MM.1S (cell line): Measurements from ENCODE around the gene LRRC23.

Experiments
- DNase-seq: peaks from one replicate; pipeline ENCODE4 v3.0.0-alpha.2; 2015
- H2AFZ ChIP-seq: fragments of 300-600 bp; sonication (generic); 2 replicates; pipeline ENCODE4 v1.6.0; 2016; ENCODE audit warnings: antibody characterized with exemption, low read length
- H3F3A ChIP-seq: fragments of 300-600 bp; sonication (generic); 2 replicates; pipeline ENCODE4 v1.6.1; 2016; ENCODE audit warnings: mild to moderate bottlenecking, antibody characterized with exemption, low read length, moderate library complexity, mixed read lengths; ENCODE audit not compliant: insufficient read depth
- H3K27ac ChIP-seq: fragments of 300-600 bp; sonication (generic); 2 replicates; pipeline ENCODE4 v1.5.1; 2016; ENCODE audit warnings: mild to moderate bottlenecking, low read length
- H3K27me3 ChIP-seq: fragments of 300-600 bp; sonication (generic); replicated peaks from 2 replicates; pipeline ENCODE4 v1.6.0; 2016; ENCODE audit warnings: low read length; ENCODE audit not compliant: insufficient read depth
- H3K36me3 ChIP-seq: fragments of 300-600 bp; sonication (generic); replicated peaks from 2 replicates; pipeline ENCODE4 v1.6.1; 2016; ENCODE audit warnings: mild to moderate bottlenecking, low read length, mixed read lengths; ENCODE audit not compliant: insufficient read depth
- H3K4me1 ChIP-seq: fragments of 300-600 bp; sonication (generic); 2 replicates; pipeline ENCODE4 v1.6.1; 2016; ENCODE audit warnings: low read length, mixed read lengths
- H3K4me2 ChIP-seq: fragments of 300-600 bp; sonication (generic); 2 replicates; pipeline ENCODE4 v1.6.0; 2016; ENCODE audit warnings: low read depth, low read length
- H3K4me3 ChIP-seq: fragments of 300-600 bp; sonication (generic); 2 replicates; pipeline ENCODE4 v1.5.1; 2016; ENCODE audit warnings: low read length, mixed read lengths
- H3K79me2 ChIP-seq: fragments of 300-600 bp; sonication (generic); 2 replicates; pipeline ENCODE4 v1.6.1; 2016; ENCODE audit warnings: mixed run types, low read length, mixed read lengths
- H3K9ac ChIP-seq: fragments of 300-600 bp; sonication (generic); 2 replicates; pipeline ENCODE4 v1.6.1; 2016; ENCODE audit warnings: low read length, mixed read lengths
- H3K9me2 ChIP-seq: fragments of 300-600 bp; sonication (generic); replicated peaks from 2 replicates; pipeline ENCODE4 v1.6.1; 2016; ENCODE audit warnings: mild to moderate bottlenecking, low read length, mixed read lengths; ENCODE audit not compliant: insufficient read depth
- H3K9me3 ChIP-seq: fragments of 300-600 bp; sonication (generic); replicated peaks from 2 replicates; pipeline ENCODE4 v1.6.1; 2016; ENCODE audit warnings: mild to moderate bottlenecking, low read length, mixed read lengths; ENCODE audit not compliant: insufficient read depth
- H4K20me1 ChIP-seq: fragments of 300-600 bp; sonication (generic); 2 replicates; pipeline ENCODE4 v1.6.1; 2016; ENCODE audit warnings: mild to moderate bottlenecking, low read length, moderate library complexity, mixed read lengths; ENCODE audit not compliant: insufficient read depth
- EZH2 ChIP-seq: fragments of 300-600 bp; sonication (generic); optimal IDR thresholded peaks from 2 replicates; pipeline ENCODE3; 2017; ENCODE audit warnings: low read depth, mild to moderate bottlenecking, antibody characterized with exemption, low read length, mixed read lengths
- EZH2phosphoT487 ChIP-seq: fragments of 300-600 bp; sonication (generic); IDR thresholded peaks from 2 replicates; pipeline ENCODE4 v1.6.1; 2018; ENCODE audit warnings: antibody characterized with exemption, low read length
- TF ChIP-seq, protein P1 (sequence below): fragments of 300-600 bp; sonication (generic); IDR thresholded peaks from 2 replicates; pipeline ENCODE4 v1.5.1; 2016; ENCODE audit warnings: antibody characterized with exemption, low read length, mixed read lengths

LRRC23 gene

DNA sequence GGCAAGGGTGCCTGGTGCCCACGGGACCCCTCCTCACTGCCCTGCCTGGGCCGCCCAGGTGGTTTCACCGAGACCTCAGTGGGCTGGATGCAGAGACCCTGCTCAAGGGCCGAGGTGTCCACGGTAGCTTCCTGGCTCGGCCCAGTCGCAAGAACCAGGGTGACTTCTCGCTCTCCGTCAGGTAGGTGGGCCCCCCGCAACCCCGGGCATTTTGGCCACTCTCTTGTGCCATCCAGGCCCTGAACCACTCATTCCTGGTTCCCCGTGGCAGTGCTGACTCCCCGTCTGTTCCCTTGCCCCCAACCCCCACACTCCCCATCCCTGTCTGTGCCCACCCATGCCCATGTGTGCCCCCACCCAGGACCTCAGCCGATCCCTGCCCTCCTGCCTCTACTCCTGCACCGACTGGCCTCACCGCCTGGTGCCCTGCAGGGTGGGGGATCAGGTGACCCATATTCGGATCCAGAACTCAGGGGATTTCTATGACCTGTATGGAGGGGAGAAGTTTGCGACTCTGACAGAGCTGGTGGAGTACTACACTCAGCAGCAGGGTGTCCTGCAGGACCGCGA, 47.0 kb downstream of the LRRC23 start:
- Histone ChIP-seq H3K27me3 (no peaks in the 10 kb centered on the region), H3K4me1 (peaks cover 64% of the 10 kb centered on the region), H3K4me2 (peak overlapping the region; percentile 99), H3K79me2 (peaks cover 66% of the 10 kb centered on the region), H3K9me3 (no peaks in the 10 kb centered on the region), H3F3A (peaks cover 52% of the 10 kb centered on the region), H2AFZ (0 out of 2 replicates have a peak overlapping the region, but pooled peaks have one; percentile 21), H3K9me2 (no peaks in the 10 kb centered on the region), H3K9ac (peak overlapping the region; percentile 91), H3K36me3 (no peaks in the 10 kb centered on the region), H3K4me3 (peak overlapping the region; percentile 80), H4K20me1 (no peaks in the 10 kb centered on the region), H3K27ac (peak overlapping the region; percentile 97; the same call in 1 of the 2 replicates)
- DNase-seq, result no peak
- TF ChIP-seq, protein P1, sequence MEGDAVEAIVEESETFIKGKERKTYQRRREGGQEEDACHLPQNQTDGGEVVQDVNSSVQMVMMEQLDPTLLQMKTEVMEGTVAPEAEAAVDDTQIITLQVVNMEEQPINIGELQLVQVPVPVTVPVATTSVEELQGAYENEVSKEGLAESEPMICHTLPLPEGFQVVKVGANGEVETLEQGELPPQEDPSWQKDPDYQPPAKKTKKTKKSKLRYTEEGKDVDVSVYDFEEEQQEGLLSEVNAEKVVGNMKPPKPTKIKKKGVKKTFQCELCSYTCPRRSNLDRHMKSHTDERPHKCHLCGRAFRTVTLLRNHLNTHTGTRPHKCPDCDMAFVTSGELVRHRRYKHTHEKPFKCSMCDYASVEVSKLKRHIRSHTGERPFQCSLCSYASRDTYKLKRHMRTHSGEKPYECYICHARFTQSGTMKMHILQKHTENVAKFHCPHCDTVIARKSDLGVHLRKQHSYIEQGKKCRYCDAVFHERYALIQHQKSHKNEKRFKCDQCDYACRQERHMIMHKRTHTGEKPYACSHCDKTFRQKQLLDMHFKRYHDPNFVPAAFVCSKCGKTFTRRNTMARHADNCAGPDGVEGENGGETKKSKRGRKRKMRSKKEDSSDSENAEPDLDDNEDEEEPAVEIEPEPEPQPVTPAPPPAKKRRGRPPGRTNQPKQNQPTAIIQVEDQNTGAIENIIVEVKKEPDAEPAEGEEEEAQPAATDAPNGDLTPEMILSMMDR, result no peak
- TF ChIP-seq EZH2 (no peak), EZH2phosphoT487 (no peak)

- H3K4me1 ChIP-seq, result peaks cover 67% of the 10 kb centered on the region
- no peaks in the 10 kb centered on the region for H3K9me3 ChIP-seq
- TF ChIP-seq EZH2, result no peak
- no peak for TF ChIP-seq EZH2phosphoT487
- TF ChIP-seq, protein P1, result no peak
- H4K20me1 ChIP-seq, result no peaks in the 10 kb centered on the region
- peaks cover 72% of the 10 kb centered on the region for H3K79me2 ChIP-seq
- no peak for DNase-seq
- peak overlapping the region; percentile 97 for H3K27ac ChIP-seq
- peak overlapping the region; percentile 80 for H3K4me3 ChIP-seq
- peak overlapping the region; percentile 91 for H3K9ac ChIP-seq
- no peak overlapping the region for H2AFZ ChIP-seq
- no peaks in the 10 kb centered on the region for H3K27me3 ChIP-seq
- peaks cover 45% of the 10 kb centered on the region for H3F3A ChIP-seq
- no peaks in the 10 kb centered on the region; the same call in 1 of the 2 replicates for H3K36me3 ChIP-seq
- peak overlapping the region; percentile 99 for H3K4me2 ChIP-seq
- H3K9me2 ChIP-seq, result no peaks in the 10 kb centered on the region
Measured at GRCh38 chr12:6952121-6952862, 47.7 kb downstream of the LRRC23 start.

DNA sequence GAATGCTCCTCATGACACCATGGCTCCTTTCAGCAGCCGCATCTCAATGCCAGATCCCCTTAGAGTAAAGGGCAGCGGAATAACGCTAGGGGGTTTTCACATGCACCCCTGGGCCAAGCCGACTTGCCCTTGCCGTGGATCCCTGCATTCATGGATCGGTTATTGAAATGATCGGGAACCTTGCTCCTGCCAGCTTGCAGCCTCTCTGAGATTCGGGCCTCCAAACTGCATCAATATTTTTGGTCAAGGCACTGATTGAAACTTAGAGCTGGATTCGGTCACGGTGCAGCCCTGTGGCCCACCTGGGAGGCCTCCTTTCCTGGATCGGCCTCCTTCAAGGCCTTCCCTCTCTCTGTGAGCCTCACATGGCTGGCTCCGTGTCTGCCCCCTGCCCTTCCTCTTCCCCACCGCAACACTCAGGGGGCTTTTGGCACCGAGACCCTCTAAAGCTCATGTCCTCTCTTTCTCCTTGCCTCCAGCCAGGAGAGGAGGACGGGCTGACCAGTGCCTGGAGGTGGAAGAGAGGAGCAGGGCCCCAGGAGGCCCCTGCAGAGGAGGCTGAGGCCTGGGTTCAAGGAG, 48.3 kb downstream of the LRRC23 start:
- Histone ChIP-seq H4K20me1 (no peaks in the 10 kb centered on the region), H3K4me1 (peaks cover 74% of the 10 kb centered on the region), H3K36me3 (no peaks in the 10 kb centered on the region; the same call in 1 of the 2 replicates), H3K79me2 (peaks cover 78% of the 10 kb centered on the region), H3K4me2 (peak overlapping the region; percentile 99), H3K9ac (peak overlapping the region; percentile 91), H3K4me3 (peak overlapping the region; percentile 80), H3K27ac (peak overlapping the region; percentile 97), H3K27me3 (no peaks in the 10 kb centered on the region), H2AFZ (no peak overlapping the region), H3K9me3 (no peaks in the 10 kb centered on the region), H3K9me2 (no peaks in the 10 kb centered on the region), H3F3A (peaks cover 45% of the 10 kb centered on the region)
- no peak for TF ChIP-seq EZH2phosphoT487
- TF ChIP-seq, protein P1, result no peak
- TF ChIP-seq EZH2, result no peak
- no peak for DNase-seq
